WERI-Rb-1 (cell line): Measurements from ENCODE around the gene AP3S2.

Experiments used
- DNase-seq: peaks from one replicate; pipeline ENCODE4 v3.0.0-alpha.2; 2020
- H3K27ac ChIP-seq: fragments of 250-450 bp; sonication (Bioruptor Pico); 2 replicates; pipeline ENCODE4 v1.5.1; 2020; ENCODE audit warnings: mild to moderate bottlenecking, moderate library complexity
- H3K27me3 ChIP-seq: fragments of 250-450 bp; sonication (Bioruptor Pico); 2 replicates; pipeline ENCODE4 v1.5.1; 2021; ENCODE audit warnings: mild to moderate bottlenecking, low read depth, moderate library complexity; ENCODE audit not compliant: insufficient read depth, severe bottlenecking
- H3K36me3 ChIP-seq: fragments of 250-450 bp; sonication (Bioruptor Pico); 2 replicates; pipeline ENCODE4 v1.5.1; 2020; ENCODE audit warnings: mild to moderate bottlenecking, moderate library complexity
- H3K4me3 ChIP-seq: 2 replicates; pipeline ENCODE4 v1.5.1; 2011; ENCODE audit warnings: low read depth, mild to moderate bottlenecking, control low read depth, low read length
- H3K9me3 ChIP-seq: fragments of 250-450 bp; sonication (Bioruptor Pico); 2 replicates; pipeline ENCODE4 v1.5.1; 2021; ENCODE audit warnings: mild to moderate bottlenecking, moderate library complexity; ENCODE audit not compliant: severe bottlenecking
- CTCF ChIP-seq: IDR thresholded peaks from 2 replicates; pipeline ENCODE4 v1.5.1; 2011; ENCODE audit warnings: low read depth, mild to moderate bottlenecking, control low read depth, inconsistent platforms, low read length

Gene AP3S2

DNA sequence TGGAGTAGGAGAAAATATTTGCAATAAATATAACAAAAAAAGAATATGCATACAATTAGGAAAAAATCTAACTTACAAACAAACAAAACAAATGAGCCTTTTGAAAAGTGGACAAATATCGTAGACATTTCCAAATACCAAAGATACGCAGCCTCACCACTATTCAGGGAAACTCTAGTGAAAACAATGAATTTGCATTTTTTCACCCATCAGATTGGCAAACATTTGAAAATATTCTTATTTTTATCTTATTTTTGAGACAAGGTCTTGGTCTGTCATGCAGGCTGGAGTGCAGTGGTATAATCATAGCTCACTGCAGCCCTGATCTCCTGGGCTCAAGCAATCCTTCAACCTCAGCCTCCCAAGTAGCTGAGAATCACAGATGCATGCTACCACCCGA lies 15.5 kb downstream of the AP3S2 start:
- TF ChIP-seq CTCF: no peak
- no peak for DNase-seq
- H3K4me3 ChIP-seq: no peak overlapping the region

DNA sequence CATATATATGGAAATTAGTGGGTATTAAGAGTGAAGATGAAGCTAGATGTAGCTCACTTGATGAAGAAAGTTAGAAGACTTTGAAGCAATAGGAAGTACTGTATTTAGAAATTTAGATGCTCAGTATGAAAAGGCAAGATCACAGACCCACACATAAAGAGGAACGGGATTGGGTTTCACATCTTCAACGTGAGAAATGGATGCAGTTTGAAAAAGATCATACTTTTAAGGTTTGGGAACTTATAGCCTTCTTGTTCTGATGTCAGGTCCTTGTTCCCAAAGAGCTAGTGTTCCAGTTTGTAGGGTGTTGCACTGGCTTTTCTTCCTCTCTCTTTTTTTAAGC lies 16.7 kb downstream of the AP3S2 start:
- DNase-seq: no peak
- Histone ChIP-seq H3K9me3 (no peaks in the 10 kb centered on the region), H3K4me3 (no peak overlapping the region), H3K27ac (no peak overlapping the region), H3K36me3 (peaks cover 14% of the 10 kb centered on the region), H3K27me3 (no peaks in the 10 kb centered on the region)
- no peak for TF ChIP-seq CTCF

More for the DNA sequence above, 15.5 kb downstream of the AP3S2 start:
- no peaks in the 10 kb centered on the region for H3K27me3 ChIP-seq
- peaks cover 12% of the 10 kb centered on the region for H3K36me3 ChIP-seq
- no peak overlapping the region for H3K27ac ChIP-seq
- H3K9me3 ChIP-seq: no peaks in the 10 kb centered on the region

DNA sequence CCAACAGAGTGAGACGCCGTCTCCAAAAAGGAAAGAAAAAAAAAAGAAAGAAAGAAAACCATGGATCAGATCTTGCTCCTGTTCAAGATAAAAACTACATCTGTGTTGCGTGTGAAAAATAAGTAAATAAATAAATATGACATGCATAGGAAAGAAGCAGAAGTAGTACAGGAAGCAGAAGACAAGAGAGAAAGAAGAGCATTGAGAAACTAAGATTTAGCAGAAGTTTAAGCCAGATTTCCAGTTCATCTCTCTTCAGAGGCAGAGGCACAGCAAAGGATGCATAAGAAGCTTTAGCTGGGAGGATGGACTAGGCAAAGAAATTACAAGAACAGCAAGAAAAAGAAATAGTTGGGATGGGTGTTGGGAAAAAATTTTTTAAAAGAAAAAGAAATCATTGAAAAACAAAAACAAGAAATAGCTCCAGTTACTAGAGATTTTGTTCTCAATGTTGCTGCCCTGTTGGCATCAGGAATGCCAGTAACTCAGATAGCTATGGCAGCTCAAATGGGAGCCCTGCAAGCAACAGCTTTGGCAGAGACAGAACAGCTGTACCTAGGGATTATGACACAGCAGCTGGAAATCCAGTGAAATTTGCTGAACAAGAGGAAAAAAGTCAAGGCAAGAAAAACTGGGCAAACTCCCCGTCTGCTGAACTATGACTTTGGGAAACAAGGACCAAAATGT lies 17.3 kb downstream of the AP3S2 start:
- Histone ChIP-seq H3K9me3 (no peaks in the 10 kb centered on the region), H3K4me3 (no peak overlapping the region), H3K27me3 (no peaks in the 10 kb centered on the region), H3K36me3 (peaks cover 15% of the 10 kb centered on the region), H3K27ac (no peak overlapping the region)
- DNase-seq: no peak
- no peak for TF ChIP-seq CTCF

DNA sequence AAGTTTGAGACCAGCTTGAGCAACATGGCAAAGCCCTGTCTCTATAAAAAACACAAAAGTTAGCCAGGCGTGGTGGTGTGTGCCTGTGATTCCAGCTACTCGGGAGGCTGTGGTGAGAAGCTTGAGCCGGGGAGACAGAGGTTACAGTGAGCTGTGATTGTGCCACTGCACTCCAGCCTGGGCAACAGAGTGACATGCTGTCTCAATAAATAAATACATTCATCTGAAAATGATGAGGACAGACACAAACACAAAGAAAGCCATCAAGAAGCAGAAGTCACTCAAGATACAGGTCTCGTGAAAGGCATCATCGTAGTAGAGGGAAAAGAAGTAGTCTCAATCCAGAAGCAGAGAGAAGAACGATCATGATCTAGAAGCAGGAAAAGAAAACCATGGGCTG lies 18.1 kb downstream of the AP3S2 start:
- Histone ChIP-seq H3K27me3 (no peaks in the 10 kb centered on the region), H3K9me3 (no peaks in the 10 kb centered on the region), H3K36me3 (peaks cover 19% of the 10 kb centered on the region), H3K27ac (no peak overlapping the region), H3K4me3 (no peak overlapping the region)
- DNase-seq: no peak
- TF ChIP-seq CTCF: no peak

- H3K27ac ChIP-seq: no peak overlapping the region
- DNase-seq: peak; percentile 84
- peak; percentile 94 for TF ChIP-seq CTCF
- no peak overlapping the region for H3K4me3 ChIP-seq
- no peaks in the 10 kb centered on the region for H3K9me3 ChIP-seq
- H3K27me3 ChIP-seq: no peaks in the 10 kb centered on the region
- peaks cover 26% of the 10 kb centered on the region for H3K36me3 ChIP-seq
Measured at GRCh38 chr15:89874926-89875564, 18.7 kb downstream of the AP3S2 start.
